Loucy (cell line): Measurements from ENCODE around the gene GAS2.

Experiments
- EZH2phosphoT487 ChIP-seq: fragments of 200-600 bp; IDR thresholded peaks from 2 replicates; pipeline ENCODE4 v1.6.1; 2018; ENCODE audit warnings: antibody characterized with exemption, mild to moderate bottlenecking, moderate library complexity, borderline replicate concordance
- TF ChIP-seq, protein P1 (sequence below): fragments of 200-600 bp; sonication (generic); conservative IDR thresholded peaks from 2 replicates; pipeline ENCODE4 v1.5.1; 2014; ENCODE audit warnings: mild to moderate bottlenecking, antibody characterized with exemption, low read length

DNA sequence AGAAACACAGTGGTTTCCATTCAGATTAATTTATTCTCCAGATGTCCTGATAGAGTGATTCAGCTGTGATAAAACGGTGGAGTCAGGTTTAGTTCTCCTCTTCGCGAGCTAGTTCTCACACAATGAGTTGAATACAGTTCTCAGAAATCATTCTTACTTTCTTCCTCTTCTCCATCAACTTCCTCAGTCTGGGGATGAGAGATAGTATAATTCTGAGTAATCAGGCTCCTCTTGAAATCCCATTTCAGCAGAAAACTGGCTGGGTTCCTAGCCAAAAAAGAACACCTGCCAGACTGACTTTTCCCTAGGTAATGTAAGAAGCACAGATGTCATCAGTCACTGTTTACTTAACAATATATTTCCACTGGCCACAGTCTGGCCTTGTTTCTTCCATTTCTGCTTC, 86.5 kb downstream of the GAS2 start:
- TF ChIP-seq, protein P1, sequence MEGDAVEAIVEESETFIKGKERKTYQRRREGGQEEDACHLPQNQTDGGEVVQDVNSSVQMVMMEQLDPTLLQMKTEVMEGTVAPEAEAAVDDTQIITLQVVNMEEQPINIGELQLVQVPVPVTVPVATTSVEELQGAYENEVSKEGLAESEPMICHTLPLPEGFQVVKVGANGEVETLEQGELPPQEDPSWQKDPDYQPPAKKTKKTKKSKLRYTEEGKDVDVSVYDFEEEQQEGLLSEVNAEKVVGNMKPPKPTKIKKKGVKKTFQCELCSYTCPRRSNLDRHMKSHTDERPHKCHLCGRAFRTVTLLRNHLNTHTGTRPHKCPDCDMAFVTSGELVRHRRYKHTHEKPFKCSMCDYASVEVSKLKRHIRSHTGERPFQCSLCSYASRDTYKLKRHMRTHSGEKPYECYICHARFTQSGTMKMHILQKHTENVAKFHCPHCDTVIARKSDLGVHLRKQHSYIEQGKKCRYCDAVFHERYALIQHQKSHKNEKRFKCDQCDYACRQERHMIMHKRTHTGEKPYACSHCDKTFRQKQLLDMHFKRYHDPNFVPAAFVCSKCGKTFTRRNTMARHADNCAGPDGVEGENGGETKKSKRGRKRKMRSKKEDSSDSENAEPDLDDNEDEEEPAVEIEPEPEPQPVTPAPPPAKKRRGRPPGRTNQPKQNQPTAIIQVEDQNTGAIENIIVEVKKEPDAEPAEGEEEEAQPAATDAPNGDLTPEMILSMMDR = no peak
- no peak for TF ChIP-seq EZH2phosphoT487
